ENCODE data around the gene PPDPF. TPM values are rescaled to one million over a fixed set of nuclear protein-coding genes. Genes with fewer than 3 reads are reported as not detected.

Gene PPDPF
- total RNA-seq, 1 donor from 2014 or later: 355 TPM

DNA sequence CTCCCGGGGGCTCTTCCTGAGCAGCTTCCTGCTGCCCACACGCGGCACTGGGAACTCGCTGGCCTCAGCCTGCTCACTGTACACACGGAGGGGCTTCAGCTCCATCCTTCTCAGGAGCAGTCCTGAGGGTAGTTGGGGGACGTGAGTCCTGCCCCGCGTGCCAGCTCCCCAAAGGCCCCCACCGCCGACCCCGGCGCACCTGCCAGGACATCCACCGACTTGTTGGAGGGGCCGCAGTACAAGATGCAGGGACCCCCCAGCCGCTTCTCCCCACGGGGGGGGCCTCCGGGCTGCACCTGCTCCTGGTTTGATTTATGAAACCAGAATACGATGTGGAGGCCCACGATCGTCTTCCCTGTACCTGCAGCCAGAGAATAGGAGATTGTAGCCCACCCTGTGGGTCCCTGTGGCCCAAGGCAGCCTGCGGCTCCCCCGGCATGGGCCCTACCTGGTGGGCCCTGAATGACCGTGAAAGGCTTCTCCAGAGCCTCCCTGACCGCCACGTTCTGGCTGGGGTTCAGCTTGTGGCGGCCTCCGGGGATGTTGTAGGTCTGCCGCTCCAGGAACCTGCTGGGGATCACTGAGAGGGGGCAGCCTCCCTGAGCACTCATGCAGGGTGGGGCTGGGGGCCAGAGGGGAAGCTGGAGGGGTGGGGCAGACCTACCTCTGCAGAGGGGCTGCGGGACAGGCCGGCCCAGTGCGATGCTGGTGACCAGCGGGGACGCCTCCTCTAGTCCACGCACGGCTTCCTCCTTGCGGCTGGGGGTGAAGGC lies 41.2 kb downstream of the PPDPF start:
- no peak for DNase-seq
- no peak for TF ChIP-seq CTCF (IDR thresholded peaks at IDR 0.05)

DNA sequence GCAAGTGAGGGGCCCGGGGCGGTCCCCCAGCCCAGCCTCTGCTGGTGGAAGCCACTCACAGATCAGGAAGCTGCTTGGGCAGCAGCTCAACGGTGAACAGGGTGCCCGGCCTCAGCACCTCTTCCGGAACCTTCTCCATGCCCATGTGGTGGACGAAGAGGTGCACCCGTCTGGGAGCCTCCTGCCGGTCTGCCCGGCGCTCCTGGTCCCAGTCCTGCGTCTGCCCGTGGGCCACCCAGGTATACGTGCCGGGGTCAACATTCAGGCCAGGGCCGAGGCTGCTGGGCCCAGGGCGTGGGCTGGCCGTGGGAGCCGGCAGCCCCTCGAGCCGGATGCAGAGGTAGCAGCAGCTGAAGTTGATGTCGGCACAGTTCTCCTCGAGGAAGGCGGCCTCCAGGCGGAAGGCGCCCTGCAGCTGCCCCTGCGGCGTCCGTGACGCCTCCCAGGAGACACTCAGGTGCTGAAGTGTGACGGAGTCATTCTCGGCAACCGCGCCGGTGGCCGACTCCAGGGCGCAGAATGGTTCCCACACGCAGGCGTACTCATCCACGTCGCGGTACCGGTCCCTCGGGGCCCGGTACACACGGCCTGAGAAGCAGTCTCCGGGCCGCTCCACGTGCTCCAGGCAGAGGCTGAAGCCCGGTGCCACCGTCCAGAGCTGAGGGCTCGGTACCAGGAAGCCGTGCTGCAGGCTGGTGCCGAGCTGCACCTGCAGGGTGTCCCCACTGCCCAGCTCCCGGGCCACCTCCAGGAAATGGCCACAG lies 42.1 kb downstream of the PPDPF start:
- peaks cover 59% of the 10 kb centered on the region for H3K36me3 ChIP-seq
- no peaks in the 10 kb centered on the region for H3K9me3 ChIP-seq
- intact Hi-C loops (cut with DNase I): no loop called here
- no peak overlapping the region for H3K4me3 ChIP-seq
- no peak for TF ChIP-seq CTCF (IDR thresholded peaks at IDR 0.05)
- no peaks in the 10 kb centered on the region for H3K4me1 ChIP-seq
- H3K27me3 ChIP-seq: no peaks in the 10 kb centered on the region
- ATAC-seq (no peak), DNase-seq (no peak)
- H3K27ac ChIP-seq: no peak overlapping the region

More for the DNA sequence above, 41.2 kb downstream of the PPDPF start:
- Histone ChIP-seq H3K27me3 (no peaks in the 10 kb centered on the region), H3K27ac (no peak overlapping the region), H3K4me1 (no peaks in the 10 kb centered on the region), H3K36me3 (peaks cover 59% of the 10 kb centered on the region), H3K4me3 (no peak overlapping the region), H3K9me3 (no peaks in the 10 kb centered on the region)
- intact Hi-C loops (cut with DNase I): no loop called here
- no peak for ATAC-seq

- Histone ChIP-seq H3K4me1 (peaks cover 5% of the 10 kb centered on the region), H3K9me3 (no peaks in the 10 kb centered on the region), H3K4me3 (no peak overlapping the region), H3K27me3 (no peaks in the 10 kb centered on the region), H3K36me3 (peaks cover 58% of the 10 kb centered on the region), H3K27ac (no peak overlapping the region)
- intact Hi-C loops (cut with DNase I): no loop called here
- no peak for TF ChIP-seq CTCF (IDR thresholded peaks at IDR 0.05)
- no peak for DNase-seq
- ATAC-seq: no peak
Observed at GRCh38 chr20:63563225-63563935, 42.8 kb downstream of the PPDPF start.

GRCh38 chr20:63564036-63564810 lies 43.7 kb downstream of the PPDPF start:
- Histone ChIP-seq H3K27me3 (no peaks in the 10 kb centered on the region), H3K4me1 (peaks cover 8% of the 10 kb centered on the region), H3K36me3 (peaks cover 51% of the 10 kb centered on the region), H3K4me3 (no peak overlapping the region), H3K9me3 (no peaks in the 10 kb centered on the region), H3K27ac (no peak overlapping the region)
- intact Hi-C loops (cut with DNase I): no loop called here
- no peak for TF ChIP-seq CTCF (IDR thresholded peaks at IDR 0.05)
- ATAC-seq: no peak
- no peak for DNase-seq

DNA sequence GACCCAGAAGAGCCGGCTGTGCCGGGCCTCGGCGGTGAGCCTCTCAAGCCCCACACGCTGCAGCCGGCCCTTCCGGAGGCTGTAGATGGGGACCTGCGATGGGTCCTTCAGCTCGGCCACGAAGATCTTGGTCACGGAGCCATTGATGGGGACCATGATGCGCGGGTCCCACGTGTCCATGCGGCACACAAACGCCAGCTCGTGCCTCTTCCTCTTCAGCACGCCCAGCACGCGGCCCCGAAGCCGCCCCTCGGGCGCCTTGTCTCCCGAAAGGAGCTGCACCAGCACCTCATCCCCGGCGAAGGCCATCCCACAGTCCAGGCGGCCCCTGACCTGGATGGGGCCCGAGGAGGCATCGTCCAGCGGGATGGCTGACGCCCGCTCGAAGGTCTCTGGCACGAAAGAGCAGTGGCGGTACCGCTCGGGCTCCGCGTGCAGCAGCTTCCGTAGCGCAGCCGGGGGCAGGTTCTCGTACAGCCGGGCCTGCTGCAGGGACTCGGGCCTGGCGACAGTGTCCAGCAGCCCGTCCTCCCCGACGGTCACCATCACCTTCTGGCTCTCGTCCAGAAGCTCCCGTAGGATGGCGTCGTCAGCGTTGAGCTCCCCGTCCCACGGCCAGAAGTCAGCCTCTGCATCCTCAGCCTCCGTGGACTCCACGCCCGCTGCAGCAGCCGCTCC lies 44.6 kb downstream of the PPDPF start:
- Histone ChIP-seq H3K36me3 (peaks cover 46% of the 10 kb centered on the region), H3K27me3 (no peaks in the 10 kb centered on the region), H3K9me3 (no peaks in the 10 kb centered on the region), H3K4me1 (peaks cover 8% of the 10 kb centered on the region), H3K27ac (no peak overlapping the region), H3K4me3 (no peak overlapping the region)
- DNase-seq (no peak), ATAC-seq (no peak)
- no peak for TF ChIP-seq CTCF (IDR thresholded peaks at IDR 0.05)
- intact Hi-C loops (cut with DNase I): no loop called here
